ENCODE results near the gene CHORDC1. TPM values are rescaled to one million over a fixed set of nuclear protein-coding genes. Genes with fewer than 3 reads are reported as not detected.

The CHORDC1 gene
- total and polyA plus RNA-seq, 10 of the 15 experiments (the other 5 are each of a cell fraction or from before 2014, with no cell fraction given), result 32.6 to 108 (median 54.3) TPM

- Histone ChIP-seq H3K4me1 (ENCODE audit: control insufficient read depth, insufficient read depth, low read length) (no peaks in the 10 kb centered on the region), H2AFZ (ENCODE audit: control insufficient read depth, low read depth, low read length) (no peak overlapping the region), H3K4me3 (no peak overlapping the region), H4K20me1 (ENCODE audit: control insufficient read depth, insufficient read depth) (no peaks in the 10 kb centered on the region), H3K79me2 (ENCODE audit: control insufficient read depth, insufficient read depth, low read length) (no peaks in the 10 kb centered on the region), H3K9ac (ENCODE audit: control insufficient read depth, insufficient read depth, low read length) (no peak overlapping the region), H3K36me3 (ENCODE audit: control insufficient read depth in 2 of 2, insufficient read depth in 2 of 2, low read length in 1 of 2) (peaks cover 0 to 7% of the 10 kb centered on the region in 2 experiments; a peak in 2 of 4 replicates), H3K27me3 (replicated peaks in 1 of 2; ENCODE audit: control insufficient read depth in 2 of 2, insufficient read depth in 2 of 2, low read length in 1 of 2) (no peaks in the 10 kb centered on the region), H3K27ac (ENCODE audit: control insufficient read depth, insufficient read depth) (no peak overlapping the region), H3K4me2 (ENCODE audit: control insufficient read depth, insufficient read depth) (no peak overlapping the region), H3K9me3 (replicated peaks; ENCODE audit: control insufficient read depth, insufficient read depth, low read length) (no peaks in the 10 kb centered on the region)
- no peak for FAIRE-seq
- ATAC-seq, result peak; percentile 45; the same call in 2 of the 3 replicates
- RAD21 ChIA-PET (ENCODE audit: unreplicated experiment), result no interaction called here
- DNase-seq (ENCODE audit: low read depth, low spot score), result no peak
- CTCF ChIA-PET, result interaction anchor here (2.0 kb wide), 1 partner anchor 11 kb away, joined by 15 read pairs; no protein-coding TSS in a partner anchor
- 24% methylated on average over 4 of the region's 4 CpGs for WGBS (ENCODE audit: insufficient coverage, insufficient replicate concordance, low lambda C conversion rate, missing lambda C conversion rate)
- intact Hi-C loops (cut with micrococcal nuclease; ENCODE audit: unreplicated experiment), result no loop called here
- POLR2A ChIA-PET, result no interaction called here
- in situ Hi-C loops (cut with MboI), result no loop called here
- BruUV-seq (replicated peaks), result no TSS peak
- no peak for TF ChIP-seq NR2F1 (conservative IDR thresholded peaks at IDR 0.05)
- no peak for TF ChIP-seq IRF3 (IDR thresholded peaks at IDR 0.05)
- TF ChIP-seq FOXM1 (IDR thresholded peaks at IDR 0.05; ENCODE audit: low read depth, low read length), result no peak
- TF ChIP-seq JUNB (IDR thresholded peaks at IDR 0.05), result peak; percentile 54; the same call in 1 of the 2 replicates
- no peak for TF ChIP-seq RCOR1 (conservative IDR thresholded peaks at IDR 0.05; ENCODE audit: low read depth, low read length)
- no peak for TF ChIP-seq IRF4 (IDR thresholded peaks at IDR 0.05; ENCODE audit: low read depth, low read length)
- TF ChIP-seq ZNF274 (IDR thresholded peaks at IDR 0.05; ENCODE audit: insufficient read depth, insufficient read length), result no peak
- SMC1A ChIA-PET (ENCODE audit: uncharacterized antibody, unreplicated experiment), result no interaction called here
Observed at GRCh38 chr11:90192869-90193582, 29.8 kb downstream of the CHORDC1 start.

All from GM12878 (cell line).